Dedifferentiated amniotic fluid mesenchymal stem cell (primary cell): ENCODE results near the gene MR1.

Source experiments
- DNase-seq: peaks from one replicate; pipeline ENCODE4 v3.0.0-alpha.2; 2016; ENCODE audit errors: extremely low spot score

MR1 gene

GRCh38 chr1:181107711-181108110 is 73.9 kb downstream of the MR1 start:
- no peak for DNase-seq

- no peak for DNase-seq
Observed at GRCh38 chr1:181108304-181108867, 74.6 kb downstream of the MR1 start.

DNA sequence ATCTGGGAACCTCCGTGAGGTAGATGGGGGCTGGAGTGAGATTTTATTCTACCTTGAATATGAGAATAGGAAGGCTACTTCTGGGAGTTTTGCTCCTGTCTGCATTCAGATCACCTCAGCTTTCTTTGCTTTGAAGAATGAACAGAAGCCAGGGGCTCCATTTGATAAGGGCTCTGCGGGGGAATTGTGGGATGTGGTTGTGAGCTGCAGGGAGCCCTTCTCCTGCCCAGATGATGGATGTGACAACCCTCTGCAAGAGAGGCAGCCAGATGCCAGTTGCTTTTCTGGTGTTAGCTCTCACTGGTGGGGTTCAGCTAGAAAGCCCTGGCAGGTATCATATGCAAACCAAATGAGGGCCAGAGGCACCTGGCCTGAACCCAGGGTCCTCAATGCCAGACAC is 76.2 kb downstream of the MR1 start:
- no peak for DNase-seq
